DMS114 treated with DMSO at 0.1 percent for 48 hours (cell line): Measurements from ENCODE around the gene NUP153.

ENCODE experiments used
- DNase-seq: peaks from one replicate; lab custom pipeline; 2025; ENCODE audit not compliant: unreplicated experiment; lab: John Stamatoyannopoulos, UW

NUP153 gene

GRCh38 chr6:17565399-17565798 is 141.3 kb downstream of the NUP153 start:
- DNase-seq = no peak
